GM18907 (cell line): ENCODE data around the gene NCKAP5.

Experiments
- ATAC-seq: cut with Tn5 transposase; IDR thresholded peaks from one replicate; pipeline ENCODE4 v1.9.1; 2021; ENCODE audit warnings: mild to moderate bottlenecking, moderate library complexity; ENCODE audit not compliant: unreplicated experiment

Gene NCKAP5

DNA sequence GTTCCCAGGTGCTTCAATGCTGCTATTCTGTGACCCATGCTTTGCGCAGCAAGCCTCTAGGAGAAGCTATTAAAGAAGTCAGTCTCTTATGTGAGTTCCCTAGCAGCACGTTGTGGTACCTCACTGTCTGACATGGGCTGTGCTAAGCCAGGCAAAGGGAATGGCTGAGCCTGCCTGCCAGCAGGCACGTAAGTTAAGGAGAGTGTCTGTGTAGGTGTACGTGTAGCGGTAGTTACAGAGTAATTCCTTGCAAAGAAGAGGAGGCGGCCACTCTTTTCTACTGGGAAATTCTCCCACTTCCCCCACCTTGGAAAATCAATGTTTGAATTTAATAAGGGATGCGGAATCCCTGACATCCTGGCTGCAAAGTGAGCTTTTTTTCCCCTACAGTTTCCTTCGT is 774.7 kb downstream of the NCKAP5 start:
- no peak for ATAC-seq

DNA sequence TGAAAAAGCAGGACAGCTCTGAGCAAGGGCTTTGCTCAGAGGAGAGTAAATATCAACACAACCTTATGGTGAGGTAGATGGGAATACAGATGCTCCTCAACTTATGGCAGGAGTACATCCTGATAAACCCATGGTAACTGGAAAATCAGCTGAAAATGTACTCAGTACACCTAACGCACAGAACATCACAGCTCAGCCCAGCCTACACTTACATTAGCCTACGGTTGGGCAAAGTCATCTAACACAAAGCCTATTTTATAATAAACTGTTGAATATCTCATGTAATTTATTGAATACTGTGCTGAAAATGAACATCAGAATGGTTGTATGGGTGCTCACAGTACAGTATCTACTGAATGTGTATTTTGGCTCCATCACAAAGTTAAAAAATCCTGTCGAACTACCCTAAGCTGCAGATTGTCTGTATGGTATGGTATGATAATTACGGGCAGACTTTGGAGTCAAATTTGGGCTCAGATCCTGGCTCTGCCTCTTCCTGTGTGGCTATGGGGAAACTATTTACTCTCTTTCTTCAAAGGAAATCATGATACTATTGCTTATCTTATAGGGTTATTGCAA is 778.0 kb downstream of the NCKAP5 start:
- no peak for ATAC-seq

GRCh38 chr2:132789066-132789465 is 779.2 kb downstream of the NCKAP5 start:
- ATAC-seq = no peak

DNA sequence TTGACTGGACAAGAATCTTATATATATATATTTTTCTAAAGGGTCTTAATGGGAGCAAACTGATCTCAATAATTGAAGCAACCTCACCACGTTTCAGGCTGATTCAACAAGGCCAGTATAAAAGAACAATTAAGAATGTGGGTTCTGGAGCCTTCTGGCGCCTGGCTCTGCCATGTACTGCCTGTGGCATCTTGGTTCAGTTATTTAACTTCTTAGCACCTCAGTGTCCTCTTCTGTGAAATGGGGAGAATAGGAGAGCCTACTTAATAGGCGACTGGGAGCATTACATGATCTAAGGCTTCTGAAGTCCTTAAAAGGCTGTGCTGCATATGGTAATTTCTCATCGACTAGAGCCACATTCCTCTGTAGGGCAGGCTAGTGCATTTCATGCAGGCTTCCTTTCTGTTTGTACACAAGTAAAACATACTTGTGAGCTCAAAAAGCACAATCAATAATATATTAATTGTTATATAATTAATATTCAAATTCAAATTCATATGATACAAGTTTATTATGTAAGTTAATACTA is 779.9 kb downstream of the NCKAP5 start:
- ATAC-seq = no peak

DNA sequence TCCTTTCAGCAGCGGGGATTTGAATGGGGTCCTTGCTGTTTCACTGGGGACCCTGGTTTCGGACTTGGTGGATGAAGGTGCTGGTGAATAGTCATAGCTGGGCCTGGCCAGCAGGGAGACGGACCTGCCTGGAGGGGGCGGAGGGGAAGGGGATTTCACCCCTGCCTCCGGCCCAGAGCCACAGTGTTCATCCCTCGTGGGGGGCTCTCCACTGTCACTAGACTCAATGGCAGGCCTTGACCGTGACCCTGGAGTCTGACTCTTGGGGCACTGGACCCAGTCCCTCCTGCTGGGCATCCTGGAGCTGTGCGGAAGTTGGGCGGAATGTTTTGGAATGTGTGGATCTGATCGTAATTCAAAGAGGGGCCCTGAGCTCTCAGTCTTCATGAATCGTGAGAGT is 784.4 kb downstream of the NCKAP5 start:
- no peak for ATAC-seq

GRCh38 chr2:132782176-132782783 is 786.0 kb downstream of the NCKAP5 start:
- no peak for ATAC-seq

DNA sequence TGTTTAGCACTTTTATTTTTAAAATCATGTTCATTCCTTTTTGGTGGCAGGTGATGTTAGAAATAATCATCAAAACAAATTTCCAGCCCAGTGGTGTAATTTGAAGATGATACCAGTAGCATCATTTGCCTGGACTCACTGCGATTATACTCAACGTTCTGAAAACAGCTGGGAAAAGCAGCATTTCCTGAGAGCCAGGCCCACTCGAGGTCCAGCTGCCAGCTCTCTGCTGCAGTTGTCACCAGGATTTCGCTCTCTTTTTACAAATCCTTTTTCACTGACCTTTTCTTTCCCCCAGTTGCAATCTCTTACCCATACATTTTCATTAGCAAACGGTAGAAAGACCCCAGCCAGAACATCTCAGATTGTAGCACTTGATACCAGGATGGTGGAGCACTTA is 787.6 kb downstream of the NCKAP5 start:
- ATAC-seq = no peak

- ATAC-seq = no peak
Observed at GRCh38 chr2:132779206-132779721, 789.0 kb downstream of the NCKAP5 start.

- no peak for ATAC-seq
Observed at GRCh38 chr2:132776287-132776686, 792.0 kb downstream of the NCKAP5 start.

DNA sequence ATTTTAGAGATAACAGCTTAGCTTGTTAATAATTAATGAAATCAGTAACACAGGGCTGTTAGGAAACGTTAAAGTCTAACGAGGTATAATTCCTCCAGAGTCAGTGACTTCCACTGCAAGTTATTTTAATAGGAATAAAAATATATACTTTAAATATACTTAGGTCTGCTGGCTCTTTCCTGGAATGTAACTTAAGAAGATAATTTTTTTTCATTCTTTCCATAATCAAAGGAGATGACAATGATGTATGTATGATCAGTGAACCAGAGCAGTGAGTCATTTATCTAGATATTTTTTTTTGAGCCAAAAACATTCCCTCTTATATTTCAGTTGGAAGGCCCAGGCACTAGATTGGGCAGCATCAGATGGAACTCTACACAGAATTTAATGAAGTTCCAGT is 794.1 kb downstream of the NCKAP5 start:
- no peak for ATAC-seq

GRCh38 chr2:132773331-132773730 is 794.9 kb downstream of the NCKAP5 start:
- no peak for ATAC-seq

DNA sequence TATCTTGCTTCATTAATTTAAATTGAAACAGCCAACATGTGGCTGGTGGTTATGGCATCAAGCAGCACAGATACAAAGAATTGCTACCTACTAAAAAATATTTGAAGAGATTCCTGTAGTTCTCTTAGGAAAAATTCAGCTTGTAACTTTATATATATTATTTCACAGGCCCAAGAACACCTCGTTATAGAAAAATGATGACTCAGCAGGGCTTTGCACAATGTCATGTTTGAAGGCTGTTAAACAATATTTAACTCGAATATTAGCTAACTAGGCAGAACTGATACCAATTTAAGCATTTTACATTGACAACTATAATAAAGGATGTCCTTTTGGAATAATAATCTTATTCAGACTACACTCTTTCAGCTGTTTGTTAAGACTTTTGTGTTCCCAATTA is 795.9 kb downstream of the NCKAP5 start:
- ATAC-seq = no peak

DNA sequence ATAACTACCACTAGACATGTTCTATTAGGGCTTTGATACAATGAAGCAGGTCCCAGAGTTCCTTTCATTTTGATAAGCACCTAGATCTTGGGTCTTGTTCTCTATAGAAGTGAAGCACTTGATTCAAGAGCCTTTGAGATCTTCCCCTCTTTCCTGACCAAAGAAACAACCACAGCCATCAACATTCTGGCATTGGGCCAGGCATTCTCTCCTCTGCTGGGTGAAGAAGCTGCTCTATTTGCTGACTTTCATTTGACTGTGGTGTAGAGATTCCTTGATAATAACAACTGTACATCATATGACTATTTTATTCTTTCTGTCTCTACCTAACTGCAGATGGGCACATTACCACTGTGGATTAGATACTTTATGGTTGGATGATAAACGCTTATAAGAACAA is 801.7 kb downstream of the NCKAP5 start:
- ATAC-seq = no peak

DNA sequence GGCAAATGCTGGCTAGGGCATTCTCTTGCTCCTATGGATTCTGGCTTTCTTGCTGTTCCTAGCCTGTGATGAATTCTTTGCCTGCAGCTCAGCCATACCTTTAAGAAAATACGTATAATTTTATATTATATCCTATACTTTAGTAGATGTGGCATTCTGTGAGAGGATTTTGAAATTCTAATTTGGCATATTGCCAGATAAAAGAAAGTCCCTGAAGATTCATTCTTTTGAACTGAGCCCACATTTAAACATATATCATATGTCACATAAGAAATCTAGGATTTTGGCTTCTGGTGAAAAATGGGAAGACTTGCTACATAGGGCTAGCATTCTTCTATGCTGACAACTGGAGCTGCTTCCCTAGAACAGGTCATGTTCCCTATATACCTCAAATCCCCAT is 806.8 kb downstream of the NCKAP5 start:
- no peak for ATAC-seq

DNA sequence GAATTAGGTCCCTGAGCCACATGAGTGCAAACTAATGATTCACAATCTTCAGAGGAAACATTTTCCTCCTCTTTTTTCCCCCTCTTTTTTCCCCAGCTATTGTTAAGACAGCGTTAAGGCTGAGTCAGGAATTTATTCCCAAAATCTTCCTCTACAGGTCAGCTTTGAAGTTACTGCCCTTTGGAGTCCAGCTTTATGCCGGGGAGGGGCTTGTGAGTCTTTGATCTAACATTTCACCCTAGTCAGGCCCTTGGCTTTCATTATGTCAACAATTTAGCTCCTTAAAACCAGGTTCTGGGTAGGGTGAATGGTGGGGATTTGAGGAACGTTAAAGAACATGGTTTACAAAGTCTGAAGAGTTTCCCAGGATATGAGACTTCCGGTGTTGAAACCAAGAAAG is 807.3 kb downstream of the NCKAP5 start:
- no peak for ATAC-seq

GRCh38 chr2:132760405-132760804 is 807.9 kb downstream of the NCKAP5 start:
- peak; percentile 61 for ATAC-seq

GRCh38 chr2:132758995-132759394 is 809.3 kb downstream of the NCKAP5 start:
- ATAC-seq = no peak

- no peak for ATAC-seq
Observed at GRCh38 chr2:132757676-132758075, 810.6 kb downstream of the NCKAP5 start.

DNA sequence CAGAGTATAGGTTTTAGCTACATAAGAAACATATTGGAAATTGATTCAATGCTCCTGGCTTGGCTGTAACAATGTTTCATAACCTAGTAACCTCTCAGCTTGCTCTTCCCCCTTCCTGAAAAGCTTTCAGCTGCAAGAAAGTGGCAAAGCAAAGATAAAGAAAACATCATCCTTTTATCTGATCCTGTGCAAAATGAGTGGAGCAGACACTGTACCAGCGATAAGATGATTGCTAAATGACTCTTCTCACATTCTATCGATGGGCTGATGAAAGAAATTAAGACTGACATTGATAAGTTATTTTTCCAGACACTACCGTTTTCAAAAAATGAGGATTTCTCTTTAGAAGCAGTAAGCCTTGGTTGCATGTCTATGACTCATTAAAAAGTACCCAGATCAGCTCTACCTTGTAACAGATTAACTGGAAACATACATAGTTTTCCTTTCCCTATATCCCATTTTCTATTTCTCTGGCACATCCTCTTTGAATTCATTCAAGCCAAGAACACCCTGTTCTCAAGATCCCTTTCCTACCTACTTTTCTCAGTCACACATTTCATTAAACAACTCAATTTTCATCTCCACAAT is 811.2 kb downstream of the NCKAP5 start:
- ATAC-seq = no peak

DNA sequence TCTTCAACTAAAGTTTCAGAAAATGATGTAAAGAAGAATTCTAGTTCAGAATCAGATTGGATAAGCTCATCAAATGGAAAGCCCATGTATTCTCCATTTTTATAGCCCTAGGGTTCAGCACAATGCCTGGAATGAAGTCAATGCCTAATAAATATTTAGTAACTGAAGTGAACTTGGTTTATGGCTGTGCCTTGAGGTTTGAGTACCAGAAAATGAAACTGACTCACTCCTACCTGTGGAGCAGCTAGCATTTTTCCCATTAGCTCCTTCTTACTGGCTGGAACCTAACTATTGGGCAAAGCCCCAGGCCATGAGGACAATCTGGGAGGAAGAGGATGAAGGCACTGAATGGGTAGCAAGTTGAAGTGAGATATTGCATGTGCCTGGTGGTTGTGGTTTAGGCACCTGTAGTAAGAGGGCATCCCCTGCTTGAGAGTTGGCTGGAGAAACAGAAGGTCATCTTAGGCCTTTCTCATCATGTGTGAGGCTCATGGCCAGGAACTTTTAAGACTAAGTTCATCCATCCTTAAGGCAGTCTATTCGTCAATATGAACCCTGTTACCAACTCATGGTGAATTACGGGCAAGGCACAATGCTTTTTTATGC is 813.3 kb downstream of the NCKAP5 start:
- ATAC-seq = peak; percentile 53

DNA sequence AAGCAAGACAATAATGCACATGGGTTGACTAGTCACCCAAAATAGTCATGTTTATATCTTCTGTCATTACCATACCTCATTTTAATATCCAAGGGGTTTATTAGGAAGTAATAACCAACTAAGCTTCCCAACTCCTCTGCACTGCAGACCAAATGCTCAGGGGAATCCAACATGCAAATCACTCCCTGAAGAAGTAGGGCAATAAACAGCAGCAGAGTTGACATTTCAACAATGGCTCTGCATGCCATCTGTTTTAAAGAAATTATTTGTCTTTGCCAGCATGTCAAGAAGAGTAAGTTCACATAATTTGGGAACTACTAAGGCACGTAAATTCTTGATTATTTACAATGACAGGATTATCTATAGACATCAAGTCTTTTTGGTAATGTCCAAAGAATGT is 813.9 kb downstream of the NCKAP5 start:
- ATAC-seq = no peak
